Muscle of arm (tissue), 12 donors: ENCODE results near the gene AXDND1. TPM values are rescaled to one million over a fixed set of nuclear protein-coding genes. Genes with fewer than 3 reads are reported as not detected.
"Not testable (repeated sequence)": the region's sequence is repeated elsewhere in the genome, so short reads cannot be mapped to it uniquely, and the experiment has no call there.

Experiments
- DNase-seq: peaks from one replicate; pipeline ENCODE4 v3.0.0-alpha.2; 2013
- polyA plus RNA-seq, 12 donors: library from polyadenylated mRNA; unstranded; fragments of 120-200 nt; gene quantifications; one replicate each; pipeline ENCODE4 v1.2.1, GENCODE V29; 2013; ENCODE audit not compliant: insufficient read length in 12 of 12

The AXDND1 gene
- polyA plus RNA-seq, 12 donors, result 0.10 to 0.25 (median 0.21) TPM; not detected in 4

DNA sequence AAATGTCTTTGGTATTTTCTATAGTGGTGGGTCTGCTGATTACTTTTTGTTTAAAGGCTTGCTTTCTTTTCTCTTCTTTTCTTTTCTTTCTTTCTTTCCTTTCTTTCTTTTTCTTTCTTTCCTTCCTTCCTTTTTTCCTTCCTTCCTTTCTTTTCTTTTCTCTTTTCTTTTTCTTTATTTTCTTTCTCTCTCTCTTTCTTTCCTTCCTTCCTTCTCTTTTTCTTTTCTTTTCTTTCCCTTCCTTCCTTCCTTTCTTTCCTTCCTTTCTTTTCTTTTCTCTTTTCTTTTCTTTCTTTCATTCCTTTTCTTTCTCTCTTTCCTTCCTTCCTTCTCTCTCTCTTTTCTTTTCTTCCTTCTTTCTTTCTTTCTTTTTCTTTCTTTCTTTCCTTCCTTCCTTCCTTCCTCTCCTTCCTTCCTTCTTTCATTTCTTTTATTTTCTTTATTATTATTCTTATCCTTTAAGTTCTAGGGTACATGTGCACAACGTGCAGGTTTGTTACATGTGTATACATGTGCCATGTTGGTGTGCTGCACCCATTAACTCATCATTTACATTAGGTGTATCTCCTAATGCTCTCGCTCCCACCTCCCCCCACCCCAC lies 93.9 kb downstream of the AXDND1 start:
- not testable (repeated sequence) for DNase-seq

DNA sequence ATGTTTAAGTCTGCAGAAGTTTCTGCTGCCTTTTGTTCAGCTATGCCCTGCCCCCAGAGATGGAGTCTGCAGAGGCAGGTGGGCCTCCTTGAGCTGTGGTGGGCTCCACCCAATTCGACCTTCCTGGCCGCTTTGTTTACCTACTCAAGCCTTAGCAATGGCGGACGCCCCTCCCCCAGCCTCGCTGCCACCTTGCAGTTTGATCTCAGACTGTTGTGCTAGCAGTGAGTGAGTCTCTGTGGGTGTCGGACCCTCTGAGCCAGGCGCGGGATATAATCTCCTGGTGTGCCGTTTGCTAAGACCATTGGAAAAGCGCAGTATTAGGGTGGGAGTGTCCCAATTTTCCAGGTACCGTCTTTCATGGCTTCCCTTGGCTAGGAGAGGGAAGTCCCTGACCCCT lies 99.9 kb downstream of the AXDND1 start:
- DNase-seq, result not testable (repeated sequence)

DNA sequence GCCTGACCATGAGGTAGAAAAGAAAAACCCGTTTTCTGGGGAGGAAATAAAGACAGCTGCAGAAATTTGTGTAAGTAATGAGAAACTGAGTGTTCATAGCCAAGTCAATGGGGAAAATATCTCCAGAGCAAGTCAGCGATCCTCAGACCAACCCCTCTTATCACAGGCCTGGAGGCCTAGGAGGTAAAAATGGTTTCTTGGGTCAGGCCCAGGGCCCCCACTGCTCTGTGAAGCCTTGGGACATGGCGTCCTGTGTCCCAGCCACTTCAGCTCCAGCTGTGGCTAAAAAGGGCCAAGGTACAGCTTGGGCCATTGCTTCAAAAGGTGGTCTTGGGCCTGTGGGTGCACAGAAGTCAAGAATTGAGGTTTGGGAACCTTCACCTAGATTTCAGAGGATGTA lies 108.9 kb downstream of the AXDND1 start:
- DNase-seq, result no peak

DNA sequence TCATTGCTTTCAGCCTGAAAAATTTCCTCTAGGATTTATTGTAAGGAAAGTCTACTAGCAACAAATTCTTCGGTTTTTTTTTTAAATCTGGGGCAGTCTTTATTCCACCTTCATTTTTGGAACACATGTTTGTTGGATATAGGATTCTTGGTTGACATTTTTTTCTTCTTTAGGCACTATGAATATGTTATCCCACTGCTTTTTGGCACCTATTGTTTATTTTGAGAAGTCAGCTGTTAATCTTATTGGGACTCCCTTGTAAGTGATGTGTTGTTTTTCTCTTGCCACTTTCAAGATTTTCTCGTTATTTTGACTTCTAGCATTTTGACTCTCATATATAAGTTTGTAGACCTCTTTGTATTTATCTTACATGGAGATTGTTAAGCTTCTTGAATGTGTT lies 110.7 kb downstream of the AXDND1 start:
- no peak for DNase-seq

DNA sequence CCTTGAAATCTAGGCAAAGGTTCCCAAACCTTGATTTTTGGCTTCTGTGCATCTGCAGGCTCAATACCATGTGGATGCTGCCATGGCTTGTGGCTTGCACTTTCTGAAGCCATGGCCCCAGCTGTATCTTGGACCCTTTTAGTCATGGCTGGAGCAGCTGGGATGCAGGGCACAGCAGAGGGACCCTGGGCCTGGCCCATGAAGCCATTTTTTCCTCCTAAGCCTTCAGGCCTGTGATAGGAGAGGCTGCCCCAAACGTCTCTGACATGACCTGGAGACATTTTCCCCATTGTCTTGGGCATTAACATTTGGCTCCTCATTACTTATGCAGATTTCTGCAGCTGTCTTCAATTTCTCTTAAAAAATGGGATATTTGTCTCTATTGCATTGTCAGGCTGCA lies 112.6 kb downstream of the AXDND1 start:
- no peak for DNase-seq

DNA sequence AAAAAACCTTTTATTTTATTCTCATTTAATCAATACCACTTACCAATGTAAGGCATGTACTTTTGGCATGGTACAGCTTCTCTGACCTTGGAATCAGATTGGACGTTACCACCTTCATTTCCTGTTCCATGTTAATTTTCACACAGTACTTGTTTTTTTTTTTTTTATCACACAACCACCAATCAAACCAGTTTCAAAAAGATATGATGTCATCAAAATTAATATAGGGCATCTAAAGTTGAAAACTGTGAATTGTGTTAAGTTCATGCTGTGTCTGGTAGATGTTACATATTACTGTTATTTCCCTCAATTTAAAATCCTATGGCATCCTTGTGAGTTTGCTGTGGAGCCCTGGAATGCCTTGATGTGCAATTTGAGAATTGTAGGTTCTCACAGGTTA lies 124.8 kb downstream of the AXDND1 start:
- DNase-seq, result no peak

DNA sequence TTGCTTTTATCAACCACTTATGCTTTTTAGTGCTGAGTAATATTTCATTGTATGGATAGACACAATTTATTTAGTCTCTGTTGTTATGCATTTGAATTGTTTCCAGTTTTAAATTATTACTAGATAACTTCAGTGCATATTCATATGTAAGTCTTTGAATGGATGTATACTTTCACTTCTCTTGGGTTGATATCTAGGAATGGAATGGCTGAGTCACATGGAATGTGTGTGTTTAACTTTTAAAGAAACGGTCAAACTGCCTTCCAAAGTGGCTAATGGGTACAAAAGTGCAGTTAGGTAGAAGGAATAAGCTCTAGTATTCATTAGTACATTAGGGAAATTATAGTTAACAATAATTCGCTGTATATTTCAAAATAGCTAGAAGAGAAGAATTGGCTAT lies 127.6 kb downstream of the AXDND1 start:
- no peak for DNase-seq

DNA sequence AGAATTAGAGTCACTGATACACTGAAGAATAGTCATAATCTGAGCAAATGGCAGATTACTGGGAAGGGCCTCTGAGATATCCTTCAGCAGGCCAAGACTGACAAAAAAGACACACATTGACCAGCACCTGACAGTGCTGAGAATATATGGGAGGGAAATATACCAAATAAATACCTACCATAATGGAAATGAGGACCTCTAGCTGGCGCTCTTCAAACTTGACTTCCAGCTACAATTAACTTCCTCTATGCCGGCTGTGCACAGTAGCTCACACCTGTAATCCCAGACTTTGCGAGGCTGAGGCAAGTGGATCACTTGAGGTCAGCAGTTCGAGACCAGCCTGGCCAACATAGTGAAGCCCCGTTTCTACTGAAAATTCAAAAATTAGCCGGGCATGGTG lies 140.4 kb downstream of the AXDND1 start:
- no peak for DNase-seq

DNA sequence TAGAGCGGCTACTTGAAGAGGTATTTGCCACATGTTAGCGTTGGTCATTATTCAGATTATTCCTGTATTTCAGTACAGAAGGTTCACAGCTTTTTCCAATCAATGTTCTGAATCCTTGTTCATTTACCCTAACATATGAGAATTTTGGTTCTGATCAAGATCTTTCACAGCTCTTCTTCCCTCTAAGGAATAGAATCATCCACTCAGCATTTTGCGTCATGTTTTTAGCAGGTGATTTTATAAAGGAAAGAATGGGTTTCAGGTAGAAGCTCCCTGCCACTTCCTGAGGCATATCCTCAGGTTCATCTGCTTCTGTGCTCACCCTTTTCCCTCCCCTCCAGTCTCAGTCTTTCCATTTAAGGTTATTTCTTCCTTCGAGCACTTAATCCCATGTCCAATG lies 143.6 kb downstream of the AXDND1 start:
- no peak for DNase-seq

DNA sequence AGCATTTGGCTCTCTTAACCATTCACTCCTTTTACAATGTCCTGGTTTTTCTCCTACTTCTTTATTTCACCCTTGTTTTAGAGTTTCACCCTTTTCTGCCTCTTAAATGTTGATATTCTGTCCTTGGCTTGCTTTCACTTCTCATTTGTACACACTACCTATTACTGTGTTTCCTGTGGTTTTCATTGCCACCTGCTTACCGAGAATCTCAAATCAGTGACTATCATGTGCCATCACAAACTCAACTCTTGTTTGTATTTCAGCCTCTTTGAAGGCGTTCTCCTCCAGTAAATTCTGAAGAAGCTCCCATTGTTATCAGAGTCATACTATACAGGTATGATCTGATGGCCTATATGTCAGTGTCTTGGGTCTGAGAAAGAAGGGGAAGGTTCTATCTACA lies 144.3 kb downstream of the AXDND1 start:
- no peak for DNase-seq

DNA sequence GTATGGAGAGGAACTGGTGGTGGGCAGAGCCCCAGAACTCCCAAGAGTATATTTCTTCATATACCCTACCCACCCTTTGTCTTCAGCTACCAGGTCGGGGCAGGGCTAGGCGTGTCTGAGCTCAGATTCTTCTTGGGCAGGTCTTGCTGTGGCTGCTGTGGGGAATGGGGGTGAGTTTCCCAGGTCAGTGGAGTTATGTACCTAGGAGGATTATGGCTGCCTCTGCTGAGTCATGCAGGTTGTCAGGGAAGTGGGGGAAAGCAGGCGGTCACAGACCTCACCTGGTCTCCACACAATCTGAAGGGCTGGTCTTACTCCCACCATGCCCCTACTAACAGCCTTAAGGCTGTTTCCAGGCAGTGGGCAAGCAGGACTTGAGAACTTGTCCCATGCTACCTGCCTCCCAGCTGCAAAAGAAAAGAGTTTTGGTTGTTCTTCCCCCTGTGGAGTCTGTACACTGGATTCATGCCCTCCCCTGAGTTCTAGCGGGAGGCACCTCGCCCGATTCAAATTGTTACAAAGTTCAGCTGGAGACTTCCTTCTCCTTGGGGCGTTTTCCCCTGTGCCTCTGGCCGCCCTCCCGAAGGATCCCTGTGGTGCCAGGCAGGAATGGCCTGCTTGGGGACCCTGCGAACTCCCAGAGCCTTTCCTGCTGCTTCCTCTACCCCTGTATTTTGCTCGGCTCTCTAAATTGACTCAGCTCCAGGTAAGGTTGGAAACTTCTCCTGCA lies 151.4 kb downstream of the AXDND1 start:
- no peak for DNase-seq

DNA sequence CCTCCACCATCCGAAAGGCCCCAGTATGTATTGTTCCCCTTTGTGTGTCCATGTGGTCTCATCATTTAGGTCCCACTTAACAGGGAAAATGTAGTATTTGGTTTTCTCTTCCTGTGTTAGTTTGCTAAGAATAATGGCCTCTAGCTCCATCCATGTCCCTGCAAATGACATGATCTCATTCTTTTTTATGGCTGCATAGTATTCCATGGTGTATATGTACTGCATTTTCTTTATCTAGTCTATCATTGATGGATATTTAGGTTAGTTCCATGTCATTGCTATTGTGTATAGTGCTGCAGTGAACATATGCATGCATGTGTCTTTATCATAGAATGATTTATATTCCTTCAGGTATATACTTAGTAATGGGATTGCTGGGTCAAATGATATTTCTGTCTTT lies 152.8 kb downstream of the AXDND1 start:
- not testable (repeated sequence) for DNase-seq

DNA sequence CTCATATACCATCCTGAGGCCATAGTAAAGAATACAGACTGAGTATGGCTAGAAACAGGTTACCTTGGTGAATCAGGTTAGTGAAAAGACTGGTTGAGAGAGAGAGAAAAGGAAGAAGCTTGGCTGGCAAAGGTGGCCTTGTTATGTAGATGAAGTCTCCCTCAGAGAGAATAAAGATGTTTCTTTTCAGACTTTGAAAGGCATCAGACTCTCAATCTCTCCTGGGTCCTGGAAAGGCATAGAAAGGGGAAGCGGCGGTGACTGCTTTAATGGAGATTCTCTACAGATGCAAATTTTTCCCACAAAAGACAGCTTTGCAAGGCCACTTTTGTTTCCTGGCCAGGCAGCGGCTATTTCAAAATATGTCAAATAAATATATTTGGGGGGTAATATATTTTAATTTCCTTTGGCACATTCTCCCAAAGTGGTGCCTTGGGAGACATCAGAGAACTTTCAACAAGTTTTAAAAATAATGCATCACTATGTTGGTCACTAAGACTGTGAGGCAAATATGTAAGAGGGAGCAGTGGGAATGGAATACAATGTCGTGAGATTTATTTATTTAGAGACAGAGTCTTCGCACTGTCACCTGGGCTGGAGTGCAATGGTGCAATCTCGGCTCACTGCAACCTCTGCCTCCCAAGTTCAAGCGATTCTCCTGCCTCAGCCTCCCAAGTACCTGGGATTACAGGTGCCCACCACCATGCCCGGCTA lies 163.9 kb downstream of the AXDND1 start:
- DNase-seq, result no peak

DNA sequence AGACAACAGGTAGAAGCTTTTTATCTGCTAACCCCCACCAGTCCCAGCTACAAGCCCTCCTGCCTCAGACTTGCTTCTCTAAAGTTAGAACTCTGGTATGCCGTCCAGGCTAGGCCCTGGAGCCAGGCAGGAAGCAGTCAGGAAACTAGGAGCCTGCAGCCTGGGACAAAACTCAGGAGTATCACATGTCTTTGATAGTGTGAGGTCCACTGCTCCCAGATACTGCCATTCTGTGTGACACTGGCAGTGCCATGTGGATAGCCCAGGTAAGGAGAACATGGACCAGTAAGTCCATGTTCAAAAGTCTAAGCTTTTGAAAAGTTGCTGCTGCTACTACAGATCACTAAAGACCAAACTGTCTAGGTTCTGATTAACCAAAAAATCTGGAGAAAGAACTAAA lies 164.6 kb downstream of the AXDND1 start:
- DNase-seq, result no peak

DNA sequence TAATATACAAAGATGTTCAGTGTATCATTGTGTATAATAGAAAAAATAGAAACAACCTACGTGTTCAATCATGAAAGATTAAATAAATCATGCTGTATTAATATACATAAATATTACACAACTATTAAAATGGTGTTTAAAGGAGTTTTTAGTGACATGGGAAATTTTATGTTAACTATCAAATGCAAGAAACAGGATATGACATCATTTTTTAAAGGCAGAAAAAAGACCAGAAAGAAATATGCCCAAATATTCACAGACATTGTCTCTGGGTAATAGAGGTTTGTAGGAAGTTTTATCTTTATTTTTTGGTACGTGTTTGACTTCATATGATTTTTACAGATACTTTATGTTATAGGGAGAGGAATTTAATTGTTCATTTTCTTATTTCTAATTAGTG lies 176.0 kb downstream of the AXDND1 start:
- no peak for DNase-seq

DNA sequence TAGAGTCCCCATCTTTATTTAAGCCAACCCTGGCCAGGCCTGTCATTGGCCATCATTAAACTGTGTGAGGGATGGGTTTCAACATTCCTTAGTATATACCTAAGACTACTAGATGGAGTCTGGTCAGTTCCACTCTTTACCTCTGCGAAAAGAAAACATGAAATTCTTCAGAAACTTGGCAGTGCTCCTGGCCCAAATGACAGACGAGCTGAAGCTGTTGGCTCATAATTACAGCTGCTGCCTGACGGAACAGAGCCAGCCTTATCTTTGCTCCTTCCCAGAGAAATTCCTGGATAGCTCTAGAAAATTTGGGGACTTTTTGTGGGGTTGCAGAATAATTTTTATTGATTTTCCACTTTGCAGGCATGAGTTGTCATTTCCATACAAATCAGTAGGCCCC lies 179.6 kb downstream of the AXDND1 start:
- no peak for DNase-seq

DNA sequence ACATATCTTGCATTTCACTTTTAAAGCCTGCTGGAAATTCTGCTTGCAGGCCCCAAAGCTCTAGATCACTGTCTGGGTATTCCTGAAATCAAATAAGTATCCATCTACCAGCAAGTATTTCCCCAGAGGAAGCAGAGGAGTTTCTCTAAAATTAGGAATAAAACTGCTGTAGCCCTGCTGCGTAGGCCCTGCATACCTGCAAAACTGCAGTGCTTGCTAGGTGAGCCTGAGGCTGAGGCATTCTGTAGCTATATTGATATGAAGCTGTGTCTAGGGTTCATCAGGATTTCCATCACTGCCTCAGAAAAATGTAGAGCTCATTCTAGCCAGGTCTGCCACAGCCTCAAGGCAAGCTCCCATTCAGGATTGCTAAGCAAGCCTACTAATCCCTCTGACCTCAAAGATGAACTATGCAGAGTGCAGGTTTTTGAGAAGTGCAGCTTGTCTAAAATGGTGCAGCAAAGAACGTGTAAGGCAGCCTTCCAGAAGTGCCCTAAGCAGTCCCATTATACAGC lies 181.3 kb downstream of the AXDND1 start:
- no peak for DNase-seq

DNA sequence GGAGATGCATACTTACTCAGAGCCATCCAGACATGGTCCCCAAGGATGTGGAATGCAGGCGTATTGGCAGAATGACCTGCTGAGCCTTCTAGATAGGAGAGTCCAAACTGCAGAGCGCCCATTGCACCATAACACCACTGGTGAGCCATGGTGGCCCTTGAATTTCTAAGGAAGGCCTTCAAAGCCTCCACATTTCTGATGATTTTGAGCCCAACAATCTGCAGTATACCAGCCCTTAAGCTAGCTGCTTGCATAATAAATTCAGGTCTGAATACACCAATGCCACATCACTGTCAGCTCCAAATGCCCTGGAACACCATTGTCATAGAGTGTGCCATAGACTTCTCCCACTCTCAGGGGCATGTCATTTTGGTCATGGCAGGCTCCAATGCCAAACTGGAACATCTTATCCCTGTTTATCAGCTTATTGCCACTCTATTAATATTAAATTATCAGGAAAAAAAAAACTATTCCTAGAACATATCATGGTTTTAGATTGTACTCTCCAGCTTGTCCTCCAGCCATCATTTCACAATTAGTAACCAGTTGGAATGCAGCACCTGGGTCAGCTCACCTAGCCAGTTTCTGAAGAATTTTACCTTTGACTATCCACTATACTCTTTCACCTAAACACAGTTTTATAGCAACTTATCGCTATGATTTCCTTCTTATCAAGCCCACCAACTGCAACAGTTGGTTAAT lies 183.0 kb downstream of the AXDND1 start:
- no peak for DNase-seq

DNA sequence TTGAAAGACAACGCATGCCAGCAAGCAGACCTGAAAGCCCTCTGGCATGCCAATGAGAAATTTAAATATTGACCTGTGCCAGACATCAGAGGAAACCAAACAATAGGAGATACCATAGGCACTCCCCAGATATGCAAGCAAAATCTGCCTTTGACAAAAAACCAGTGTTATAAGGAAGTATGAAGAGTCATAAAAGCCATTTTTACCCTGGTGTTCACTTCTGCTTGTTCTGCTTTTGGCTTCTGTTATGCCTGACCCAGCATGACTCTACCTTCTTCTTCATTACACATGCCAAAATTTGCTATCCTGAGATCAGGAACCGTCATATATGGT lies 183.6 kb downstream of the AXDND1 start:
- no peak for DNase-seq

DNA sequence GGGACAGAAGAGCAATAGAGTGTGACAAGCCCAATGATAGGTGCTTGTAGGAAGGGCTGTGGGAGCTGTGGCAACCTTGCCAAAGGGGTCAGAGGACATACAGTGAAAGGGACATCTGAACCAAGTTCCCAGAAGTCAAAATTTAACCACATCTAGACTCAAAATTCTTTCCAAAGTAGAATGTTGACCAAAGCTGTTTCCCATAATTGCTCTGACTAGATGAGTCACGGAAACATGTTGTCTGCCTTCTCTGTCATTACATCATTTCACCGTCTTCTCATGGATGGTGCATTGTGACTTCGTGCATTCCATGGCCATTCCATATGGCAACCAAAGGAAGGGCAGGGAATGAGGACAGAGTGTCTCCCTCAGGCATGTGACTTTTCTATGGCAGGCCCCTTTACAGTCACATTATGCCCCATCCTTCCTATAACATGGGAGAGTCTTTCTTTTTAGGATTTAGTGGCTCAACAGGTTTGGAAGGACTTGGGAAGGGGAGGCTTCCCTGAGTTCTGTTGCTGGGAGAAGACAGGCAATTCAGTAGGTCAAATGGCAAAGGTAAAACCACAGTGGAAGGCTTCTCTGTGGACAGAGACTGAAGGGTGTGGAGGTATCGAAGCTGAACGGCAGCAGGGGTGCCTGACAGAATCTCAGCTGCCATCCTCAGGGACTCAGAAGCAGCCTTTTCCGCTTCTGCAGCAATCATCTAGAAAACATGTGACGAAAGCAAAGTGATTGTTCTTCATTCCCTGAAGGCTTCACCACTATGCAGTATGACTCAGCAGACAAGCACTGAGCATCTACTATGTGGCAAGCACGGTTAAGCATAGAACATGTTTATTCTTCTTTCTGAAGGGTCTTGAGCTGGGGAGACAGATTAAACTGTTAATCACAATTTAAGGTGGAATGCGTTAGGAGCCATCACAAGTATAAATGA lies 185.2 kb downstream of the AXDND1 start:
- no peak for DNase-seq

DNA sequence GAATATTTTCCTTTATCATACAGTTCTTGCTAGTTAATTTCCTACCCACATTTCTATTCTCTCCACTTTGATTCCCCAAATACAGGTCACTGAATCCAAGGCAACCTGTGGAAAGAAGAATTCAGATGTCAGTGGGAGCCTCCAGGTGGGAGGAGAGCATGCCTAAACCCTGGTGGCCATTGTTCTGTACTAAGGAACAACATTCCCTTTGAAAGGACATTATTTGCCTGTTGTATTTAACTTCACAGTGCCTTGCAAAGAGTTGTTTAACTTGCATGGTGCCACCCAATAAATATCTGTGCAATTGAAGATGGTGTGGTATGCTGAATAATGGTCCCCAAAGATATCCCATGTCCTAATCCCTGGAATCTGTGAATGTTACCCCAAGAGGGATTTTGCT lies 188.7 kb downstream of the AXDND1 start:
- DNase-seq, result no peak
